ENCODE measurements around the gene FRMD3.

Gene FRMD3

DNA sequence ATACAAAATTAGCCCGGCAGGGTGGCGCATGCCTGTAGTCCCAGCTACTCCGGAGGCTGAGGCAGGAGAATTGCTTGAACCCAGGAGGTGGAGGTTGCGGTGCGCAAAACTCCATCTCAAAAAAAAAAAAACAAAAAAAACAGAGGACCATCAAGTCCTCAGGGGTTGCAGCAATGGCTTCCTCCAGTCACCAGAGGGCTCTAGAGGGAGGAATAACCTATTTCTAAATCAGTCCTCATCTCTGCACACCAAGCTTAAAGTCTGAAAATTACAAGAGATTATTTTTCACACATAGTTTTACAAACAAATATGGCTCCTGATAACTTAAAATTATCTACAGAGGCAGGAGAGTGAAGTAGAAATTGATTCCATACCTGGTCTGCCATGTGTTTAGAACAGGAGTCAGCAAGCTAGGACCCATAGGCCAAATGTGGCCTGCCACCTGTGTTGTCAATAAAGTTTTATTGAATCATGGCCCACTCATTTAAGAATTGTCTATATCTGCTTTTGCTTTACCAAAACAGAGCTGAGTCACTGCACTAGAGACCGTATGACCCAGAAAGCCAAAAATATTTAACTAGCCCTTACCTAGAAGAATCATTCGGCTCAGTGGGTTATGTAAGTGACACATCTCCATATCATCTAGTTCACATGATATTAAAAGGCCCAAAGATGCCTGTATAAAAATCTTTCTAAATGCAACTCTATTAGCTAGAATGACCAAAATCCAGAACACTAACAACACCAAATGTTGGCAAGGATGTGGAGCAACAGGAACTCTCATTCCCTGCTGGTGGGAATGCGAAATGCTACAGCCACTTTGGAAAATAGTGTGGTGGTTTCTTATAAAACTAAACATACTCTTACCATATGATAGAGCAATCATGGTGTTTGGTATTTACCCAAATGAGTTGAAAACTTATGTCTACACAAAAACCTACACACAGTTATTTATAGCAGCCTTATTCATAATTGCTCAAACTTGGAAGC, 207.7 kb downstream of the FRMD3 start:
- DNase-seq (ENCODE audit: low read depth): no peak

DNA sequence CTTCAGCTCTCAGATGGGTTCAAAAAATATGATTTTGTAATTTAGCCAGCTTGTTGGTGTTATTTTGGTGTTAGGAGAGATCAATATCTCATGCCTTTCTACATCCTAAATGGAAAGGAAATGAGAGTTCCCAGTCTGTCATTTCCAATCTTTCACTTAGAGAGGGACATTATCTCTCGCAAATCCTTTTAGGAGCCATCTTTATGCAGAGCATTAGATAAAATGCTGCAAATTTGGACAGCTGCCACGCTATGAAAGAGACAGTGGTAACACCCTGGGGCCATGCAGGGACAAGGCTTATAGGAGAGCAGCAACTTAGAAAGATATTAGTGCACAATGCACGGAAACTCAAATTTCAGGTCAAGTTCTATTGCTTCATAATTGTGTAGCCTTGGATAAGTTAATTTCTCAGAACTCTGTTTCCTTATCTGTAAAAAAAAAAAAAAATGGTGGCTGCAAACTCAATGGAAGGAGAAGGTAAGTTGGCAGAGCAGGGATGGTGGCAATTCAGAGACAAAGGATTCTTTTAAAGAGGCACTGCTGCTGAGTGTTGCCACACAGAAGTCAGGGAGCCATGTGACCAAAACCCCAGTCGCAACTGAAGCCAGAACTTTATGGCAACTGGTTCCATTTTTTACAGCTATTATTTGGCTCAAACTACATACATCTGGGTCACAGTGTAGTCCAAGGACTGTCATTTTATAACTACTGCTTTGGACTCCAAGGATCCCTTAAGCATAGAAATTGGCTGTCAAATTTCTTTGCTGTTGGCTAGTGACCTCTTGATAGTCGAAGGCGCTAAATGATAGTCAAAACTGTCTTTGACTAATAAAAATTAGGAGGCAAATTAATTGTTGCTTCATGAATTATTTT, 210.2 kb downstream of the FRMD3 start:
- DNase-seq (ENCODE audit: low read depth): no peak

DNA sequence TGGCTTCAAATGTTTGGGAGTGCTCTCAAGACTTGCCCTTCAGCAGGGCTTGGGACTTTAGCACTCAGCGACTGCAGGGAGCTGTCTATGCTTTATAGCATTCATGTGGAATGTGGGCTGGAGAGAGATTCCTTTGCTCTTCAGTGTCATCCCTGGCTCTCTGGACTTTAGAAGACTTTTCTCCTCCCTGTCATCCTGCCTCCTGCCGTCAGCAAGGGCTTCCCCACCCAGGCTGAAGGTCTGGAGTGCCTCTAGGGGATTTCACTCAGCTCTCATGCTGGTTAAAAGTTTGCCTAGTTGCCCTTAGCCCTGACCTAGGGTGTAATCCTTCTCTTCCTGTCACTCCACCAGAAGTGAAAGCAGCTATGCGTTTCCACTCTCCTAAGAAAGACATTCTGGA, 210.9 kb downstream of the FRMD3 start:
- no peak for DNase-seq (ENCODE audit: low read depth)

- DNase-seq (ENCODE audit: low read depth): no peak
Observed at GRCh38 chr9:83323148-83323547, 215.1 kb downstream of the FRMD3 start.

DNA sequence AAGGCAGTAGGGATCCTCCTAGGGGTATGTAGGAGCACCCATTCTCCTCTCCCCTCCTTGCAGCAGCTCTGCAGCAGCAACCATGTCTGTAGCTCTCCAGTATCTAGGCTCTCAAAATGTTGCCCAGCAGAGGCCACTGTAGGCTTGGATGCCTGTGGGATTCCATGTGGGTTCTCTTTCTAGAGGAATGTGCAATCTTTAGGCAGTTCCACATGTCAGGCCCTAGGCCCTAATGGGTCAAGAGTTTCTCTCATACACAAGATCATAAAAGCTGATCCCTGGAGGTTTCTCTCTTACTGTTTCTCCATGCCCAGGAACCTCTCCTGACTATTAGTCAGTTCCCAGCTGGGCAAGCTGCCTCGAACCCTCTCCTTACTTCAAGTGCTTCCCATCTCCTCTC, 215.8 kb downstream of the FRMD3 start:
- peak; percentile 87 for DNase-seq (ENCODE audit: low read depth)

DNA sequence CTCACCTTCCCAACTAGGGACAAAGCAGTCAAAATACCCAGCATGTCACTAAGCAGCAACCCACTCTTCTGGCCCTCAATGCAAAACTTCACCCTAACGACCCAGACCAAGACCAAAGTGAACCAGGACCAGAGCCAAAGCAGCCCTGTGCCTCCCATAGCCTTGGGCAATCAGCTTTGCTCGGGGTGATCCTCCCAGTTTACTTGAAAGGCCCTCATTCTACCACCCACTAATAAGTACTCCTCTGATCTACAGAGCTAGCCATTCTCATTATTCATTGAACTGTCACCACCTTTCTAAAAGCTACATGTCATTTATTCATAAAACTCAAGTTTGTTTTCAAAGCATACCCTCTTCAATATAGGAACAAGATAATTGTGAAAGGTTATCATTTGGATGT, 221.0 kb downstream of the FRMD3 start:
- no peak for DNase-seq (ENCODE audit: low read depth)

DNA sequence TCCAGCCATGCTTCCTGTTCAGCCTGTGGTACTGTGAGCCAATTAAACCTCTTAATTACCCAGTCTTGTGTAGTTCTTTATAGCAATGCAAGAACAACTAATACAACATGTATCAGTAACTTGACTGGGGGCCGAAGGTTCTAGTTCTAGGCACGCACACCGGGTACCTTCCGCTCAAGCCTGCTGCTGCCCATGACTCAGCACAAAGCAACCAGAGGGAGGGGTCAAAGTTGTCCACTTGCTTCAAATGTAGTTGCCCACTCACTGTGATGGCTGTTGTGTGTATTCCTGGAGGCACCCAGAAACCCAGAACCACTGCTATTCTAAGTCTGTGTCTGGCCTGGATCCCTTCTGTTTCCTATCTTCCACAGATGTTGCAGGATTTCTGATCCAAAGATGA, 222.6 kb downstream of the FRMD3 start:
- DNase-seq (ENCODE audit: low read depth): no peak

DNA sequence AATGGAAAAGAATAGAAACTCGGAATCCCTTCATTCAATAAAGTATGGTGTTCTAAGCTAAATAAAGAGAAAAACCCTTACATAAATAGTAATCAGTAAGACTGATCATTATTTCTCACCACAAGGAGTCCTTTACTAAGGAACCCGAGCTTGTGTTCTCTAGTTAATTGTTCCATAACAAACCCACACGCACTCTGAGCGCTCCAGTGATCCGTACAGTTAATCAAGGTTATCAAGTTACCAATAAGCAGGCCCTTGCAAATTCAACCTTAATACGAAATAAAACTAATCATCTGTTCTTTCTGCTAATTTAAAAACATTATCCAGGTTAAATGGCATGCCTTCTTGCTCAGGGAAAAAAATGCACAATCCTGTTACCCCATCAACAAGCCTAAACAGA, 224.4 kb downstream of the FRMD3 start:
- DNase-seq (ENCODE audit: low read depth): no peak

DNA sequence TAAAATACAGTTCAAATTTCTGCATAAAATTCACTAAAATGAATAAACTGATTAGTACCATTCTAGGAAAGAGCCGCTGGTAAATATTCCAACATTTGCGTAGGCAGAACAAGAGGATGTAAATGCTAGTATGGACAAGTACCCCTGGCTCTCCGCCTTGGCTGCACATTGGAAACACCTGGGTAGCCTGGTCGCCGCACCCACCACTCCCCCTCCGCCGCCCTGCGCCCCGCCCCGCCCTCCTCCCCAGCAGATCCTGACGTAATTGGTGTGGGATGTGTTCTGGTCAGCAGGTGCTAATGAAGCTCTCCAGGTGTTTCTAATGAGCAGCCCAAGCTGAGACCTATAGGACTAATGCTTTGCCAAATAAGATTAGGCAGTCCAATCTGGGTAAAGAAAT, 225.7 kb downstream of the FRMD3 start:
- DNase-seq (ENCODE audit: low read depth): no peak

GRCh38 chr9:83307066-83307724, 231.0 kb downstream of the FRMD3 start:
- peak; percentile 67 for DNase-seq (ENCODE audit: low read depth)

DNA sequence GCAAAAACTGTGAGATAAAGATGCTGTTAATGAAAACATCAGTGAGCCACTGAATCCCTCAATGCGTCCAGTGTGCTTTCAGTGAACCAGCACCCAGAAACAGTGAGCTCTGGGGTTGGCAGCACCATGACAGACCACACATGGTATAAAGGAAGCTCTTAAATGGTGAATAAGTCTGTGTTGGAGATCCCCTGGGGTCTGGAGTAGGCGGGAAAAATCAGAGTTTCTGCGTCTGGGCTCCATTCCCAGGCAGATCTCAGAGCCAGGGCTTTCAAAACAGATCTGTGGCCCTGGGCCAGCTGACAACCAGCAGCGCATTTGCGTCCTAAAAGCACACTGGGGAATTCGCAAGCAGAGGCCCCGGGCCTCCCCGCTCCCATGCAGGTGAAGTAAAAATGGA, 233.5 kb downstream of the FRMD3 start:
- peak; percentile 95 for DNase-seq (ENCODE audit: low read depth)

DNA sequence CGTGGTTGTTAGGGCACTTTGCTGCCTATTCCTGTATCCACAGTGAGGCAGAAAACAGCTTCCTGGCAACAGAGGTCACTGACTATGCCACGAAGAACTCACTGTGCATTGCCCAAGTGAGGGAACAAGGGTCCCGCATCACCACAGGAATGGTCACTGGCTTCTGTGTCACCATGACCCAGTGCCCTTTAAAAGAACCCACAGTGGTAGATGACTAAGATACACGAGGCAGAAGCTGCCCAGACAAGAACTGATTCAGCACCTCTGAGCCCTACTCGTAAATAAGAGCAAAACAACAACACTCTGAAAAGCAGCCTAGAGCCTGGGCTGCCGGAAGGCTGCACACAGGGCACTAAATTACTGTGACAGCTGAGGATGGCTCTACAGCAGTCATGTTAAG, 238.6 kb downstream of the FRMD3 start:
- peak; percentile 81 for DNase-seq (ENCODE audit: low read depth)

DNA sequence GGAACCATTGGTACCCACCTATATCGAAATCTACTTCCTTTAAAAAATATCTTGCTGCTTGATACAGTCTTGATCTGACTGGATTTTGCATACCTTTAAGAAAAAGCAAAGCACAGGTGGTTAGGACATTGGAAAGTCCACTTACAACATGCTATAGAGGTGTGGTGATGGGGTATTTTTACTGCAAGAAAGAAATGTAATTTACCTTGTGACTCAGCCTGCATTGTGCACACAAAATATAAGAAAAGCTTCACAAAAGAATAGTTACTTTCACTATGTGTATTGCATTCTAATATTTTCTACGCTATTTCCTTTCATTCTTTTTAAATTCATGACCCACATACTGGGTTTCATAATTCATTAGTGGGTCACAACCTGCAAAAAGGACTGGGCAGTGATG, 239.1 kb downstream of the FRMD3 start:
- no peak for DNase-seq (ENCODE audit: low read depth)

- no peak for DNase-seq (ENCODE audit: low read depth)
Observed at GRCh38 chr9:83296123-83296522, 242.1 kb downstream of the FRMD3 start.

GRCh38 chr9:83294816-83295215, 243.4 kb downstream of the FRMD3 start:
- DNase-seq (ENCODE audit: low read depth): no peak

- DNase-seq (ENCODE audit: low read depth): no peak
Observed at GRCh38 chr9:83291196-83291595, 247.0 kb downstream of the FRMD3 start.

DNA sequence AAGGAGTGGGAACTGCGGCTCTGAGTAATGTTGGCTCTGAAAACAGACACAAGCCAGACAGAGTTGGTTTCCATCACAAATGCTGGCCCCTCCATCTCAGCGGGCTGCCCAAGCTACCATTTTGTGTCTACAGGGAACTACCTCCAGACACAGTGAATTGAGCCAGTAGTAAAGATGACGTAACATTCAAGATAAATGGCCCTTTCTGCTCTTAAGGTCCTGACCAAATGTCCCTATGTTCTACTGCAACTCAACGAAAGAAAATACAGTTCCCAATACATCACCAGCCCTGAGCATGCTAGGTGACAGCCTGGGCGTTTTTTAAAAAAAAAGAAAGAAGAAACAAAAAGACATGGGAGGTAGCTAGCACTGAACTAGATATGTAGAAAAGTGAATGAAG, 247.5 kb downstream of the FRMD3 start:
- no peak for DNase-seq (ENCODE audit: low read depth)

- no peak for DNase-seq (ENCODE audit: low read depth)
Observed at GRCh38 chr9:83287021-83287420, 251.2 kb downstream of the FRMD3 start.

DNA sequence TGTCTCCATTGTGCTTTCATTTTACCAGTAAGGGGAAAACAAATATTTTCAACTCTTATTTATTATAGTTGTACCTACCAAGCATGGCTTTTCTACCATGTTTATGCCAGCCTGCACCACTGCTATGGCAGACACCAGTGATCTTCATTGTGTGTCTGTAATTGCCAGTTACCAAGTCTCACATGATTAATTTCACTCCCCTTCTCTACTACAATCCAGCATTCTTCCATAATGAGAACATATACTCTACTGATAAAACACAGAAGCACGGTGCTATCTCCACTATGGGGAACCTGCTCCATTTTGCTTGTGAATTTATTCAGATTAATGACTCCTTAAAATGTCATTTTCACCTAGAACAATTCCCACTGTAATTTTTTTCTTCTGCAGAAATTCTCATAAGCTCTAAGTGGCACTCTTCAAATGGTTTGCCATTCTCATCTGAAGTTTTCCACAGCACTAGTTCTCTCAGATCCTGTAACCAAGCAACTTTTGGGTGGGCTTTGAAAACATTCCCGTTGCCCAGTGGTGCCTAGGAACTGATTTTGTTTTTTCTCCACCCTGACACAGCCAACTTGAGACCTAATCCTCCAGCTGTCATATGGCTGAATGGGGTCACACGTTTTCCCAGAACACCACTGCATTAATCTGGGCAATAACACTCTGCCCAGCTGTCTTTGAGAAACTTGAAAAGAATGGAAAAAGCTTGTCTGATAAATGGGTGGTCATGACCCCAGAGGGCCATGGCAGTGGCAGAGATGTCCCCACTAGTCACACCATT, 252.6 kb downstream of the FRMD3 start:
- no peak for DNase-seq (ENCODE audit: low read depth)

- no peak for DNase-seq (ENCODE audit: low read depth)
Observed at GRCh38 chr9:83284746-83285145, 253.5 kb downstream of the FRMD3 start.

DNA sequence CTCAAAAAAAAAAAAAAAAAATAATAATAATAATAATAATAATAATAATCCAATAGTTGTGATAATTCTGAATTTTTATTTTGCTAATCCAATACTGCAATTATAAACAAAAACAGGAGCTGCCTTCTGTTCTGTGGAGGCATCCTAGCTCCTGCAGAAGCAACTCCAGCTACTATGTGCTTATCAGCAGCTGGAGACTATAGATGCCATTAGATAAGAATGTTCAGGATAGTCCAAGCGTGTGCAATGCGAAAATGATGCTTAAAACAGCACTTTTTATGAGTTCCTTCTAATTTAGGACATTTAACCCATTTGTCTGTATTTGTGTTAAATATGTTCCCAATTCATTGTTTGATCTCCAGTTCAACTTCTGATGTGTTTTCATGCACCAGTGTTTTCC, 254.7 kb downstream of the FRMD3 start:
- DNase-seq (ENCODE audit: low read depth): no peak

Measured in fibroblast of gingiva (primary cell).